CD14-positive monocyte (primary cell): Measurements from ENCODE around the gene NPR1. TPM values are rescaled to one million over a fixed set of nuclear protein-coding genes. Genes with fewer than 3 reads are reported as not detected.
"Not testable (repeated sequence)": the region's sequence is repeated elsewhere in the genome, so short reads cannot be mapped to it uniquely, and the experiment has no call there.

Experiments
- DNase-seq, 3 donors: peaks; one replicate each; pipeline ENCODE4 v3.0.0-alpha.2; 2011 to 2022
- H2AFZ ChIP-seq: 2 replicates; pipeline ENCODE4 v1.6.0; 2012; ENCODE audit warnings: mild to moderate bottlenecking, low read depth, low read length, inconsistent platforms; ENCODE audit not compliant: insufficient read depth, poor library complexity, severe bottlenecking
- H3K27ac ChIP-seq, 2 donors: 1 replicate in 1 of 2; 2 replicates in 1 of 2; pipeline ENCODE4 v1.5.1; 2012 to 2013; ENCODE audit warnings: low read length in 2 of 2, control low read depth in 1 of 2, inconsistent platforms in 1 of 2, low read depth in 1 of 2, mild to moderate bottlenecking in 1 of 2
- H3K27me3 ChIP-seq, 2 donors: one replicate each; pipeline versions ENCODE4 v1.6.0 to v1.6.1; 2011 to 2013; ENCODE audit warnings: low read length in 2 of 2; ENCODE audit not compliant: control insufficient read depth in 2 of 2, insufficient read depth in 2 of 2
- H3K36me3 ChIP-seq, 2 donors: replicated peaks in 1 of 2; 1 replicate in 1 of 2; 2 replicates in 1 of 2; pipeline versions ENCODE4 v1.5.1 to v1.6.1; 2012 to 2013; ENCODE audit warnings: low read length in 2 of 2, control low read depth in 1 of 2, inconsistent platforms in 1 of 2, mild to moderate bottlenecking in 1 of 2; ENCODE audit not compliant: insufficient read depth in 2 of 2, control insufficient read depth in 1 of 2
- H3K4me1 ChIP-seq, 2 donors: 1 replicate in 1 of 2; 2 replicates in 1 of 2; pipeline versions ENCODE4 v1.5.1 to v1.6.1; 2012 to 2013; ENCODE audit warnings: low read length in 2 of 2, control low read depth in 1 of 2, inconsistent platforms in 1 of 2, mild to moderate bottlenecking in 1 of 2, moderate library complexity in 1 of 2; ENCODE audit not compliant: insufficient read depth in 2 of 2, control insufficient read depth in 1 of 2
- H3K4me2 ChIP-seq: replicated peaks from 2 replicates; pipeline ENCODE3; 2012; ENCODE audit warnings: low read length, moderate library complexity, mild to moderate bottlenecking; ENCODE audit not compliant: poor library complexity, severe bottlenecking; ENCODE audit errors: extremely low read depth
- H3K4me3 ChIP-seq, 3 experiments: fragments of 200-600 bp in 1 of 3; sonication (generic) in 1 of 3; replicated peaks in 1 of 3; 1 replicate in 2 of 3; 2 replicates in 1 of 3; pipeline ENCODE4 v1.5.1; 2011 to 2013; ENCODE audit warnings: low read length in 3 of 3, mild to moderate bottlenecking in 3 of 3, control low read depth in 2 of 3, low read depth in 2 of 3, inconsistent platforms in 1 of 3, moderate library complexity in 1 of 3
- H3K79me2 ChIP-seq: 2 replicates; pipeline ENCODE4 v1.6.0; 2012; ENCODE audit warnings: mild to moderate bottlenecking, control low read depth, inconsistent platforms, low read length, moderate library complexity; ENCODE audit not compliant: insufficient read depth
- H3K9ac ChIP-seq: 2 replicates; pipeline ENCODE4 v1.6.0; 2017; ENCODE audit warnings: low read length, mild to moderate bottlenecking; ENCODE audit not compliant: insufficient read depth, poor library complexity, severe bottlenecking
- H3K9me3 ChIP-seq, 2 donors: replicated peaks in 1 of 2; 1 replicate in 1 of 2; 2 replicates in 1 of 2; pipeline versions ENCODE4 v1.5.1 to v1.6.1; 2012 to 2013; ENCODE audit warnings: low read length in 2 of 2, control low read depth in 1 of 2; ENCODE audit not compliant: control insufficient read depth in 1 of 2, insufficient read depth in 1 of 2
- H4K20me1 ChIP-seq: 2 replicates; pipeline ENCODE4 v1.6.0; 2012; ENCODE audit warnings: mild to moderate bottlenecking, low read length, control low read depth, moderate library complexity; ENCODE audit not compliant: insufficient read depth
- H3K27ac Mint-ChIP-seq, 7 donors: one replicate each; pipeline ENCODE4 v1.8.0; 2020; ENCODE audit warnings: mild to moderate bottlenecking in 7 of 7, mixed read lengths in 7 of 7, moderate library complexity in 6 of 7, inconsistent platforms in 2 of 7
- H3K27me3 Mint-ChIP-seq, 3 donors: one replicate each; pipeline ENCODE4 v1.8.0; 2021 to 2022; ENCODE audit warnings: low read depth in 3 of 3, mild to moderate bottlenecking in 3 of 3, mixed read lengths in 3 of 3, moderate library complexity in 3 of 3, inconsistent platforms in 1 of 3
- H3K36me3 Mint-ChIP-seq, 2 donors: one replicate each; pipeline ENCODE4 v1.8.0; 2020; ENCODE audit warnings: mixed read lengths in 2 of 2, inconsistent platforms in 1 of 2, mild to moderate bottlenecking in 1 of 2
- H3K4me1 Mint-ChIP-seq: one replicate; pipeline ENCODE4 v1.8.0; 2020; ENCODE audit warnings: mild to moderate bottlenecking, mixed read lengths
- H3K4me3 Mint-ChIP-seq, 2 donors: one replicate each; pipeline ENCODE4 v1.8.0; 2020; ENCODE audit warnings: mild to moderate bottlenecking in 2 of 2, mixed read lengths in 2 of 2, moderate library complexity in 1 of 2
- H3K9me3 Mint-ChIP-seq, 7 donors: one replicate each; pipeline ENCODE4 v1.8.0; 2020 to 2022; ENCODE audit warnings: mixed read lengths in 7 of 7, mild to moderate bottlenecking in 6 of 7, moderate library complexity in 6 of 7, inconsistent platforms in 2 of 7
- WGBS: methylation state at CpG from one replicate; pipeline ENCODE4 v1.1.5; 2013; ENCODE audit warnings: missing lambda C conversion rate; ENCODE audit not compliant: insufficient coverage; 5-methylcytosine and 5-hydroxymethylcytosine counted together
- intact Hi-C, 2 donors: fragments of 100-400 bp; cut with micrococcal nuclease; formaldehyde crosslinking; loops; one replicate each; pipeline versions ENCODE4 v1.15.0 to v1.15.1; 2023
- polyA plus RNA-seq, 3 donors: library from polyadenylated mRNA; depleted of rRNA in 1 of 3; unstranded in 2 of 3; stranded (reverse) in 1 of 3; fragments of 300-500 nt in 2 of 3; fragments of >200 nt in 1 of 3; fragmentation: Illumina TruSeq in 2 of 3; gene quantifications; 1 replicate in 2 of 3; 2 replicates in 1 of 3; pipeline ENCODE4 v1.2.3, GENCODE V29; 2012 to 2021
- TF ChIP-seq, protein P1 (sequence below): fragments of 200-600 bp; IDR thresholded peaks from one replicate; pipeline ENCODE4 v1.8.0; 2022; ENCODE audit warnings: antibody characterized with exemption, mild to moderate bottlenecking

The NPR1 gene
- polyA plus RNA-seq, 3 donors = not detected

DNA sequence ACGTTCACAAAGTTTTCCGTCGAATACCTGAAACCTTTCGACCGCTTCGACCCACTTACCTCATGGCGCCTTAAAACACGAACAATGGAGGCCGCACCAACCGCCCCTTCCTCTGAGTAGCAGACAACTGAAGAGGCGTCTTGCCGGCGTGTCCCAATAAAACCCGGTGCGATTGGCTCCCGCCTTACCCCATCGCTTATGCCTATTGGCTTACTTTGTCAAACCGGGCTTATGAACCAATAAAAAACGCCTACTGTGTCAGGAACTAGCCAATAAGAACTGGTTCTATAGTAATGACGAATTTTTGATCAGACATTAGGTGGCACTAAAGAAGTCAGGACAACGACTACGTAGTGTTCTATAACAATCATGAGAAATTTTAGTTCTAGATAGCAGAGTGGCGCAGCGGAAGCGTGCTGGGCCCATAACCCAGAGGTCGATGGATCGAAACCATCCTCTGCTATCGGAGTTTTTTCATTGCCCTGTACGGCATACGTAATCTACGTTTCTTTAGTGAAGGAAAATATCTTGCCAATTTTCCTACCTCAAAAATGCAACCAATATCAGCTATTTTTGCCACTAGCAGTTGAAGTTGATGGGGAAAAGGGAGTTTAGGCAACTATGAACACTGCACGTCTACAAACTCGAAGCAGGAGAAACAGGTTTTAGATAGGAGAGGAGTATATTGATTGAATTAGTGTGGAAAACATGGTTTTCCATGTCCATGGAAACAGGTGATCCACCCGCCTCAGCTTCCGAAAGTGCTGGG is 7.4 kb upstream of the NPR1 start, which contains the start of gene ILF2:
Gene ILF2 (minus strand): TSS at position 135 of the 769 bp plus-strand sequence. CDS start 71 bp downstream, at position 64.
- Mint-ChIP-seq H3K4me3 (no peak within 1 kb of the TSS), H3K4me1 (peaks cover 17% of the 10 kb centered on the region), H3K27ac (peak within 1 kb of the TSS in 3 of 7 donors; percentile 17 to 78 (median 59)), H3K27me3 (no peaks in the 10 kb centered on the region), H3K9me3 (no peaks in the 10 kb centered on the region), H3K36me3 (peaks cover 29 to 35% of the 10 kb centered on the region in 2 donors)
- H3K27me3 ChIP-seq = no peaks in the 10 kb centered on the region
- no peaks in the 10 kb centered on the region for H4K20me1 ChIP-seq
- H3K4me3 ChIP-seq = peak within 1 kb of the TSS; percentile 90 to 95 (median 93)
- peaks cover 9 to 18% of the 10 kb centered on the region in 2 donors for H3K4me1 ChIP-seq
- intact Hi-C loops = loop anchor here in 1 of 2 donors (1.0 to 5.0 kb wide), 3 partner anchors 12 to 56 kb away; partner anchors contain the start of gene CHTOP
- H3K9me3 ChIP-seq = no peaks in the 10 kb centered on the region
- peaks cover 21 to 36% of the 10 kb centered on the region in 2 donors for H3K36me3 ChIP-seq
- peak within 1 kb of the TSS; percentile 85 for H3K9ac ChIP-seq
- peaks cover 39% of the 10 kb centered on the region for H3K79me2 ChIP-seq
- WGBS = under 1% methylated on average over 28 of the region's 35 CpGs
- H3K27ac ChIP-seq = peak within 1 kb of the TSS; percentile 81 to 88
- TF ChIP-seq, protein P1, sequence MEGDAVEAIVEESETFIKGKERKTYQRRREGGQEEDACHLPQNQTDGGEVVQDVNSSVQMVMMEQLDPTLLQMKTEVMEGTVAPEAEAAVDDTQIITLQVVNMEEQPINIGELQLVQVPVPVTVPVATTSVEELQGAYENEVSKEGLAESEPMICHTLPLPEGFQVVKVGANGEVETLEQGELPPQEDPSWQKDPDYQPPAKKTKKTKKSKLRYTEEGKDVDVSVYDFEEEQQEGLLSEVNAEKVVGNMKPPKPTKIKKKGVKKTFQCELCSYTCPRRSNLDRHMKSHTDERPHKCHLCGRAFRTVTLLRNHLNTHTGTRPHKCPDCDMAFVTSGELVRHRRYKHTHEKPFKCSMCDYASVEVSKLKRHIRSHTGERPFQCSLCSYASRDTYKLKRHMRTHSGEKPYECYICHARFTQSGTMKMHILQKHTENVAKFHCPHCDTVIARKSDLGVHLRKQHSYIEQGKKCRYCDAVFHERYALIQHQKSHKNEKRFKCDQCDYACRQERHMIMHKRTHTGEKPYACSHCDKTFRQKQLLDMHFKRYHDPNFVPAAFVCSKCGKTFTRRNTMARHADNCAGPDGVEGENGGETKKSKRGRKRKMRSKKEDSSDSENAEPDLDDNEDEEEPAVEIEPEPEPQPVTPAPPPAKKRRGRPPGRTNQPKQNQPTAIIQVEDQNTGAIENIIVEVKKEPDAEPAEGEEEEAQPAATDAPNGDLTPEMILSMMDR = no peak
- DNase-seq = peak; percentile 98 to 100 (median 99)
- H2AFZ ChIP-seq = peak within 1 kb of the TSS; percentile 69
- H3K4me2 ChIP-seq = peak within 1 kb of the TSS; percentile 92

DNA sequence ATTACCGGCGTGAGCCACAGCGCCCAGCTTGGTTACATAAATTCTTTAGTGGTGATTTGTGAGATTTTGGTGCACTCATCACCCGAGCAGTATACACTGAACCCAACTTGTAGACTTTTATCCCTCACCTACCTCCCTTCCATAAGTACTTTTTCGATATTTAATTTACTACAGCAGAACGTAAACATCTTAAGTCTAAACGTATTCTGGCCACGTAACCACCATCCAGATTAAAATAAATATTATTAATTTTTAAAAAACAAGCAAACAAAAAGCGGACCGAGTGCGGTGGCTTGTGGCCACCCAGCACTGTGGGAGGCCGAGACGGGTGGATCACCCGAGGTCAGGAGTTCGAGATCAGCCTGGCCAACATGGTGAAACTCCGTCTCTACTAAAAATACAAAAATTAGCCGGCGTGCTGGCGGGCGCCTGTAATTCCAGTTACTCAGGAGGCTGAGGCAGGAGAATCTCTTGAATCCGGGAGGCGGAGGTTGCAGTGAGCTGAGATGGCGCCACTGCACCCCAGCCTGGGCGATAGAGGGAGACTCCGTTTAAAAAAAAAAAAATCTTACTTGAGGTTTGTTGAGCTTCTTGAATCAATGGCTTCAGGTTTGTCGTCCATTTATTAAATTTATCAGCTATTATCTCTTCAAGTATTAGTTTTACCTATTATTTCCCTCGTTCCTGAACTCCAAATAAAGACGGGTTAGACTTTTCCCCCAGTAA is 6.7 kb upstream of the NPR1 start:
- not testable (repeated sequence) for H3K27me3 Mint-ChIP-seq, H3K9me3 Mint-ChIP-seq, H3K4me3 Mint-ChIP-seq, H3K9me3 ChIP-seq, H4K20me1 ChIP-seq, H3K27me3 ChIP-seq
- Mint-ChIP-seq H3K4me1 (peaks cover 17% of the 10 kb centered on the region), H3K36me3 (peaks cover 22 to 28% of the 10 kb centered on the region in 2 donors), H3K27ac (peak overlapping the region in 5 of 7 donors; percentile 13 to 78 (median 69))
- intact Hi-C loops = loop anchor here in 1 of 2 donors (2.0 to 5.0 kb wide), 2 partner anchors 39 to 55 kb away; partner anchors contain the start of gene CHTOP
- peak overlapping the region; percentile 53 for H2AFZ ChIP-seq
- H3K4me3 ChIP-seq = peak overlapping the region; percentile 52 to 95 (median 90)
- H3K27ac ChIP-seq = peak overlapping the region; percentile 63 to 72
- H3K4me1 ChIP-seq = peaks cover 9 to 18% of the 10 kb centered on the region in 2 donors
- peak overlapping the region; percentile 92 for H3K4me2 ChIP-seq
- peaks cover 39% of the 10 kb centered on the region for H3K79me2 ChIP-seq
- 38% methylated on average over 4 of the region's 28 CpGs for WGBS
- peaks cover 15 to 29% of the 10 kb centered on the region in 2 donors for H3K36me3 ChIP-seq
- peak overlapping the region; percentile 54 for H3K9ac ChIP-seq
- peak in 2 of 3 donors; percentile 27 to 31 for DNase-seq
